ENCODE results near the gene SETD3. TPM values are rescaled to one million over a fixed set of nuclear protein-coding genes. Genes with fewer than 3 reads are reported as not detected.

Gene SETD3
- total and polyA plus RNA-seq, 8 donors: 14.0 to 32.7 (median 28.1) TPM

- Histone ChIP-seq H3K36me3 (no peaks in the 10 kb centered on the region), H3K4me3 (no peak overlapping the region), H3K27me3 (no peaks in the 10 kb centered on the region), H3K4me1 (peaks cover 0 to 3% (median 0%) of the 10 kb centered on the region in 3 donors), H3K27ac (no peak overlapping the region), H3K9me3 (no peaks in the 10 kb centered on the region)
- FAIRE-seq: no peak
- DNase-seq: peak in 2 of 6 donors; percentile 39 to 58
- intact Hi-C loops (cut with DNase I): loop anchor here in 2 of 3 donors (2.0 to 10.0 kb wide), 2 partner anchors 110 to 114 kb away; no protein-coding TSS in a partner anchor
- no peak for ATAC-seq
- TF ChIP-seq CTCF (IDR thresholded peaks at IDR 0.05): no peak
- 84 to 86% methylated on average over 11 of the region's 11 CpGs for whole genome bisulfite sequencing, 2 donors
Observed at GRCh38 chr14:99520571-99521081, 40.0 kb upstream of the SETD3 start.

- FAIRE-seq (no peak), DNase-seq (peak in 3 of 6 donors; percentile 21 to 71 (median 49)), ATAC-seq (no peak)
- intact Hi-C loops (cut with DNase I): loop anchor here (2.0 to 10.0 kb wide), 3 partner anchors 109 to 115 kb away; no protein-coding TSS in a partner anchor
- Histone ChIP-seq H3K27me3 (no peaks in the 10 kb centered on the region), H3K27ac (no peak overlapping the region), H3K9me3 (no peaks in the 10 kb centered on the region), H3K36me3 (no peaks in the 10 kb centered on the region), H3K4me3 (no peak overlapping the region), H3K4me1 (peaks cover 0 to 3% (median 0%) of the 10 kb centered on the region in 3 donors)
- no peak for TF ChIP-seq CTCF (IDR thresholded peaks at IDR 0.05)
- WGBS, 2 donors: 84 to 88% methylated on average over 6 of the region's 6 CpGs
Observed at GRCh38 chr14:99519931-99520421, 39.3 kb upstream of the SETD3 start.

- H3K4me3 ChIP-seq: no peak overlapping the region
- no peaks in the 10 kb centered on the region for H3K27me3 ChIP-seq
- H3K4me1 ChIP-seq: peaks cover 0 to 3% (median 0%) of the 10 kb centered on the region in 3 donors
- TF ChIP-seq CTCF (IDR thresholded peaks at IDR 0.05): no peak
- intact Hi-C loops (cut with DNase I): loop anchor here in 1 of 3 donors (2.0 kb wide), 1 partner anchor 109 kb away; no protein-coding TSS in a partner anchor
- H3K27ac ChIP-seq: no peak overlapping the region
- DNase-seq (peak in 1 of 6 donors; percentile 26), FAIRE-seq (no peak), ATAC-seq (no peak)
- 93 to 94% methylated on average over 8 of the region's 8 CpGs for WGBS, 2 donors
- H3K36me3 ChIP-seq: peaks cover 0 to 5% (median 3%) of the 10 kb centered on the region in 3 donors
- no peaks in the 10 kb centered on the region for H3K9me3 ChIP-seq
Observed at GRCh38 chr14:99519347-99519881, 38.8 kb upstream of the SETD3 start.

- FAIRE-seq (no peak), ATAC-seq (peak; percentile 81 to 94 (median 90)), DNase-seq (peak; percentile 72 to 97 (median 91))
- Histone ChIP-seq H3K4me1 (peaks cover 0 to 3% (median 0%) of the 10 kb centered on the region in 3 donors), H3K27ac (no peak overlapping the region), H3K4me3 (no peak overlapping the region), H3K27me3 (no peaks in the 10 kb centered on the region), H3K9me3 (no peaks in the 10 kb centered on the region), H3K36me3 (peaks cover 0 to 9% (median 6%) of the 10 kb centered on the region in 3 donors)
- TF ChIP-seq CTCF (IDR thresholded peaks at IDR 0.05): peak; percentile 97 to 99 (median 98)
- intact Hi-C loops (cut with DNase I): loop anchor here in 1 of 3 donors (2.0 kb wide), 1 partner anchor 110 kb away; no protein-coding TSS in a partner anchor
- 40% methylated on average over 21 of the region's 21 CpGs for WGBS, 2 donors
Observed at GRCh38 chr14:99518441-99519346, 38.0 kb upstream of the SETD3 start.
